ENCODE measurements around the gene PODXL2.
A peak's percentile ranks its signal among the peaks of the same experiment; 100 is the strongest.

GRCh38 chr3:127590593-127591465 is 38.2 kb upstream of the PODXL2 start, which contains the start of gene TPRA1:
- TF ChIP-seq CTCF (IDR thresholded peaks at IDR 0.05), result peak in 4 of 7 experiments; percentile 35 to 47 (median 40)
- peak; percentile 0 to 54 (median 53) for TF ChIP-seq POLR2A (IDR thresholded peaks at IDR 0.05)
